Right cardiac atrium (tissue), 5 donors: Measurements from ENCODE around the gene SULT4A1. TPM values are rescaled to one million over a fixed set of nuclear protein-coding genes. Genes with fewer than 3 reads are reported as not detected.
A peak's percentile ranks its signal among the peaks of the same experiment; 100 is the strongest.

Experiments
- ATAC-seq, 2 donors: fragments of 200-7000 bp; cut with Tn5 transposase; one replicate each; pipeline versions ENCODE4 v1.8.0 to v1.9.1; 2020; ENCODE audit warnings: moderate library complexity in 2 of 2, mild to moderate bottlenecking in 1 of 2
- DNase-seq, 3 donors: peaks; one replicate each; pipeline ENCODE4 v3.0.0-alpha.2; 2020
- H3K27ac ChIP-seq: one replicate; pipeline ENCODE4 v1.5.1; 2013; ENCODE audit warnings: mild to moderate bottlenecking, low read length, control low read depth, moderate library complexity
- H3K27me3 ChIP-seq: one replicate; pipeline ENCODE4 v1.6.1; 2013; ENCODE audit not compliant: control insufficient read depth, insufficient read depth
- H3K4me1 ChIP-seq: one replicate; pipeline ENCODE4 v1.6.1; 2013; ENCODE audit warnings: low read length; ENCODE audit not compliant: control insufficient read depth, insufficient read depth
- H3K4me3 ChIP-seq: one replicate; pipeline ENCODE4 v1.5.1; 2013; ENCODE audit warnings: low read length, control low read depth
- H3K9me3 ChIP-seq: one replicate; pipeline ENCODE4 v1.6.1; 2013; ENCODE audit warnings: low read length; ENCODE audit not compliant: control insufficient read depth
- WGBS: extraction: QIAGEN DNeasy Blood & Tissue Kit; methylation state at CpG from one replicate; pipeline ENCODE4 v1.1.7; 2013; 5-methylcytosine and 5-hydroxymethylcytosine counted together
- intact Hi-C, 4 donors: fragments of 100-400 bp; cut with DNase I; formaldehyde crosslinking; loops; one replicate each; pipeline versions ENCODE4 v1.11.0 to v1.14.0; 2022 to 2023
- polyA plus RNA-seq: library from polyadenylated mRNA; stranded (reverse); fragments of 200-250 nt; gene quantifications from one replicate; pipeline ENCODE4 v1.2.3, GENCODE V29; 2013
- total RNA-seq, 4 donors: library from RNA; stranded (reverse); fragmentation: NEBNext Ultra II Directional; extraction: Animal tissue kit (Norgen Biotek cat#: 25700); gene quantifications; one replicate each; pipeline ENCODE4 v1.2.1, GENCODE V29; 2021
- donor health status: healthy with polysubstance abuse.
- donor health status: DM: no; HTN: yes; CAD: no.
- donor health status: DM: no; HTN: no; CAD: no.
- donor health status: DM: no; HTN: yes; CAD: no; lungs with severe emphysema.
- donor health status: DM: yes; HTN: yes; CAD: no.

The SULT4A1 gene
- total and polyA plus RNA-seq, 5 donors = 0.17 to 0.57 (median 0.31) TPM

DNA sequence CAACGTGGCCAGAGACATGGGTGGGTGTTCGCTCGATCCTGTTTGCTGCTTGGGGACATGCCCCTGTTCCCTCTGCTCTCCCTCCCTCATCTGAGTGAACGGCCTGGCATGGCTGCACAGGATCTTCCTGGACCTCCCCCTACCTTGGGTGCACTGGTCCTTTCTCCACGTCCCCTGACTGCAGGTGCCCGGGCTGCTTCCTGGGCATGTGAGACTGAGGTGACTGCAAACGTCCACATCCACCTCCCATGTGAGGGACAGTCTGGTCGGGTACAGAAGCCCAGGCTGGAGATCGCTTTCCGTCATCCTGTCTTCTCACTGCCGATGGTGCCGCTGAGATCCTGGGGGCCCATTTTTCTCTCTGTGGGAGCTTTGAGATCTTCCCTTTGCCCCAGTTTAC lies 11.8 kb downstream of the SULT4A1 start:
- no peaks in the 10 kb centered on the region for H3K4me1 ChIP-seq
- WGBS = 73% methylated on average over 12 of the region's 12 CpGs
- H3K4me3 ChIP-seq = no peak overlapping the region
- no peak for DNase-seq
- no peak for ATAC-seq
- H3K27me3 ChIP-seq = no peaks in the 10 kb centered on the region
- H3K9me3 ChIP-seq = no peaks in the 10 kb centered on the region
- H3K27ac ChIP-seq = no peak overlapping the region
- intact Hi-C loops = no loop called here

DNA sequence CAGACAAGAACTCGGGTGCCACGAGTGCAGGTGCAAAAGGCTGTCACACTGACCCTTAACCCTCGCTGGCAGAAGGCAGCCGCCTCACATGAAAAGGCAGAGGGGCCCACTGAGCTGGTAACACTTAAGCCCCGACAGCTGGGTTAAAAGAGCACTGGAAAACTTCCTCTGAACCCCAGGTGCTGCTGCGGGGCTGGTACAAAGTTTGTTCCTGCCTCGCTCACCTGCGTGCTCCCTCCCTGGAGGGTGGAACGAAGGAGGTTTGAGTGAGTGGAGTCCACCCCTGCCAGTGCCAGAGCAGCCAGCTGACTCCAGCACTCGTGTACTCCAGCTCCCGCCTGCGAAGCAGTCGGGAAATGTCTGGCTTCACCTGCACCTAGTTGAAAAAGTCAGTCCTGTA lies 12.6 kb downstream of the SULT4A1 start:
- Histone ChIP-seq H3K4me1 (no peaks in the 10 kb centered on the region), H3K9me3 (no peaks in the 10 kb centered on the region), H3K4me3 (no peak overlapping the region), H3K27me3 (no peaks in the 10 kb centered on the region), H3K27ac (no peak overlapping the region)
- WGBS = 82% methylated on average over 13 of the region's 13 CpGs
- DNase-seq (no peak), ATAC-seq (no peak)
- intact Hi-C loops = no loop called here

DNA sequence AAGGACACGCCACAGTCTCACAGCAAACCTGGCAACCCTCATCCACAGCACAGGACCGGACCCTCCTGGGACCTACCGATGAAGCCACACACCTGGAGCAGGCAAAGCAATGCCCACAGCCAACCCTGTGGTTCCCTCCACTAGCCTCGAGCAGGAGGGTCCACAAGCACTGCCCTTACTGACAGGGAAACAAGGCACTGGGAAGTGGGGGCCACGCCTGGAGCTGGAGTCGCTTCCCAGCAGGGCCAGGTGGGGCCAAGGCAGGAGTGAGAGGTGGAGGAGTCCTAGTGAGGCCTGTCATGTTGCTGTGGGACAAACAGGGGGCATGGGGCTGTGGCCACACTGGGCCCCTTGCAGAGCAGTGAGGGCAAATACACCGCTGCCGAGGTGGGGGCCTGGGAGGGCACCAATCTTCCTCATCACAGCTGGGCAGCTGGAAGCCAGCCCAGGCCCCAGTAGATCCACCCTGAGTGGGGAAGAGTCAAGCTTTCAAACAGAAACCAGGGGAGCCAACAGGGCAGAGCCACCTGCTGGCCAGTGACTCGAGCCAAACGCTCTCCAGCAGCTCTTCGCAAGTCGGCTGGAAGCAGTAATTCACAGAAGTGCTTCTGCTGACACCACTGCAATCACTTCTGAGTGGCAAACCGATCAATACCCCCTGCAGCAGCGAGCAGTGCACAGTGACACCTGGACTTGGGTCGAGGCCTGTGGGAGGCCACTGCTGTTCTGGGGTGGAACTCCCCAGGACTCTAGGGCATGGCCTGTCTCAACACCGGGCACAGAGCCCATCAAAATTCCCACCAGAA lies 13.7 kb downstream of the SULT4A1 start:
- DNase-seq = no peak
- H3K9me3 ChIP-seq = no peaks in the 10 kb centered on the region
- 47% methylated on average over 16 of the region's 16 CpGs for WGBS
- no peaks in the 10 kb centered on the region for H3K27me3 ChIP-seq
- H3K4me3 ChIP-seq = no peak overlapping the region
- ATAC-seq = no peak
- intact Hi-C loops = no loop called here
- H3K4me1 ChIP-seq = no peaks in the 10 kb centered on the region
- H3K27ac ChIP-seq = no peak overlapping the region

DNA sequence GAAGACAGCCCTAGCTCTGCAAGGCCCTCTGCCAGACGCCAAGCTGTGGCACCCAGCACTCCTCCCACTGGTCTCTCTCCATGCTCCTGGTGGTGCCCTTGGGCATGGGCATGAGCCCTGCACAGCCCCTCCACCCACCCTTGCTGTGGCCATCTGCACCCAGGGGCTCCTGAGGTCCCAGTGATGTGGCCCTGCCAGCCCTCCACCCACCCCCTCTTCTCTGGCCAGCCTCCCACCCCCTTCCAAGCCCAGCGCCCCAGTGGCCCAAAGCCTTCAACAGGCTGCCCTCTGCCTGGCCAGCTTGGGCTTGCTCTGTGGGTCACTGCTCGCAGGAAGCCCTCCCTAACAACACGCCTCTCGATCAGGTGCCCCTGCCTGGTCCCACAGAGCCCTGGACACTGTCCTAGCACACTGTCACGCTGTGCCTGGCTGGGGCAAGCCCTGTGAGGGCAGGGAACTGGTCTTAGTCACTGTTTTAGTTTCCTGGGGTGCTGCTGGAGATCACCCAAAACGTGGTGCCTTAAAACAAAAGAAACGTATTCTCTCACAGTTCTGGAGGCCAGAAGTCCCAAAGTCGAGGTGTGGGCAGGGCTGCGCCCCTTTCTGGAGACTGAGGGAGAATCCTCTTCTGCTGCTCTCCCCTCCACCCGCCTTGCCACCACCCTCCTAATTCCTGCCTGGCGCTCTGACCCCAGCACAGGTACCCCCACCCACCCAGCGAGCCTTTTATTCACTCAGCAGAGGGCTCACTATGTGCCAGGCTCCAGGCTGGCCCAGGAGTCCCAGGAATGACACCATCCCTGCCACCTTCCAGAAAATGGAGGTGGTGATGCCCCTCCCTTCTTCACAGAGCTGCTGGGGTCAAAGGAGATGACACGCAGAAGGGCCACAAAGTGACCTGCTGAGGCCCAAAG lies 14.7 kb downstream of the SULT4A1 start:
- DNase-seq (no peak), ATAC-seq (no peak)
- no peaks in the 10 kb centered on the region for H3K9me3 ChIP-seq
- intact Hi-C loops = no loop called here
- WGBS = 83% methylated on average over 14 of the region's 14 CpGs
- no peaks in the 10 kb centered on the region for H3K27me3 ChIP-seq
- no peaks in the 10 kb centered on the region for H3K4me1 ChIP-seq
- no peak overlapping the region for H3K27ac ChIP-seq
- H3K4me3 ChIP-seq = no peak overlapping the region

DNA sequence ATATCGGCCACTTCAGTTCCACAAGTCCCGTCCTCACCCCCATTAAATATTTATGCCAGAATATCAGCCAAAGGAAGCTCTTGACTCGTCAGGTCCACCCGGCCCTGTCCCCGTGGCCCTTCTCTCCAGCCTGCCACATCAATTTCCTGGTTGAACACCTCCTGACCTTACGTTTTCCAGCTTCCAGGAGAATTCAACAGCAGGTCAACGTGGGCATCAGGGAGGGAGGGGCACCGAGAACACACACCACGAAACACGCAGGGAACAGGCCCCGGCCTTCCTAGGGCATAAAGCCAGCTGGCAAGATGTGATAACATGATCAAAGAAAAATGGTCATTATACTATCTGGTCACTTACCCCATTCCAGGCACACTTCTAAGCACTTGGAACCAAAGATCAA lies 15.3 kb downstream of the SULT4A1 start:
- no peak for ATAC-seq
- intact Hi-C loops = no loop called here
- no peaks in the 10 kb centered on the region for H3K27me3 ChIP-seq
- H3K9me3 ChIP-seq = no peaks in the 10 kb centered on the region
- no peaks in the 10 kb centered on the region for H3K4me1 ChIP-seq
- H3K27ac ChIP-seq = no peak overlapping the region
- no peak overlapping the region for H3K4me3 ChIP-seq
- WGBS = 59% methylated on average over 11 of the region's 11 CpGs
- DNase-seq = no peak

DNA sequence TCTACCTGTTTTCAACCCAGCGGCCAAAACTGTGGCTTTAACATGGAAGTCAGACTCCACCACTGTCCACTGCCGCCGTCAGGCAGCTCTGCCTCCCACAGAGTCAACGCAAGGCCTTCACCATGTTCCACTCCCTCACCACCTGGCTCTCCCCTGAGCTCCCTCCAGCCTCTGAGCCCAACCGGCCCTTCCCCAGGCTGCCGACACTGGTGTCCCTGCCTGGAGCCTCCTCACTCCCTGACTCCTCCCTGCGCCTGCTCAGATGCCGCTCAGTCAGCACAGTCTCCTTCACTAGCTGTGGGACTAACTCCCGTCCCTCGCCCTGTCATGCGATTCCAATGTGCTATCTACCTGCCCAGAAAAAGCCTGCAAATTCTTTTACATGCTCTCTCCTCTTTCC lies 16.3 kb downstream of the SULT4A1 start:
- Histone ChIP-seq H3K4me3 (no peak overlapping the region), H3K9me3 (no peaks in the 10 kb centered on the region), H3K4me1 (no peaks in the 10 kb centered on the region), H3K27me3 (no peaks in the 10 kb centered on the region), H3K27ac (no peak overlapping the region)
- no peak for ATAC-seq
- intact Hi-C loops = no loop called here
- WGBS = 72% methylated on average over 11 of the region's 11 CpGs
- DNase-seq = no peak

DNA sequence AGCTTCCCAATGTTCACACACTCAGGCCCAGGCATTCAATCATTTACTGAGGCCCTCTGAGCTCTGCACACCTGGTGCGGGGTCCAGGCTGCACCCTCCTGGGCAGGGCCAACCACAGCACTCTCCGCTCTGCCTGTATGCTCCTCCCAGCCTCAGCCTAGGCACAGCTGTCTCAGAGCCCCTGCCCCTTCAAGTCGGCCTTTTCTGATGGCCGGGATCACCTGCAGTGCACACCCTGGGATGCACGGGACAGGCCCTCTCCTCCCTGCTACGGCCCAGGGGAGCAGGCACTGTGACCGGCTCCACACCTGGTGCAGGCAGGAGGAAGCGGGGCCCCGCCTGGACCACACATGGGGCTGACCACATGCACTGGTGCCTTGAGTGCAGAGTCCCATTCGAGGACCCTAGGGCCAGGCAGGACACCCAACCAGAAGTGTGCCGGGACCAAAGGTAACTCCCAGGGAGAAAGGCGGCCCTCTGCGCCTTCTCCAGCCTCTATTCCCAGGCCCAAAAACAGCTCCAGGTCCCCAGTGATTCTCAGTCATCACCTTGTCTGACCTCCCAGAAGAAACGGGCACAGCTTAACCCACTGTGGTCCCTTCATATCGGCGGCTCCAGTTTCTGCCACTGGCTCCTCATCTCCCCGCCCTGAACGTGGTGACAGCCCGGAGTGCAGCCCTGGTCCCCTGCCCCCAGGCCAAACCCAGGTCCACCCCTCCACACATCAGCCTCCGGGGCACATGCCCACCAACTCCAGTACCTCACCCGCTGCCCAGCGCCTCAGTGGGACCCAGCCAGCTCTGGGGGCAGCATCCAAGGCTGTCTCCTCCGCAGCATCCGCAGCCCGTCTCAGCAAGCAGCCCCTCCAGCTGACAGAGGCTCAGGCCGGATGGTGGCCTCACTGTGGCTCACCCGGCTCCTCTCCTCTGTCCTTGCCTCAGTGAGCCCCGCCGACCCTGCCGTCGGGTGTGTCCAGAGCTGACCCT lies 17.5 kb downstream of the SULT4A1 start:
- H3K27ac ChIP-seq = no peak overlapping the region
- no peak overlapping the region for H3K4me3 ChIP-seq
- no peaks in the 10 kb centered on the region for H3K4me1 ChIP-seq
- H3K27me3 ChIP-seq = no peaks in the 10 kb centered on the region
- WGBS = 80% methylated on average over 31 of the region's 31 CpGs
- peak in 1 of 3 donors; percentile 58 for DNase-seq
- H3K9me3 ChIP-seq = no peaks in the 10 kb centered on the region
- intact Hi-C loops = no loop called here
- ATAC-seq = no peak

DNA sequence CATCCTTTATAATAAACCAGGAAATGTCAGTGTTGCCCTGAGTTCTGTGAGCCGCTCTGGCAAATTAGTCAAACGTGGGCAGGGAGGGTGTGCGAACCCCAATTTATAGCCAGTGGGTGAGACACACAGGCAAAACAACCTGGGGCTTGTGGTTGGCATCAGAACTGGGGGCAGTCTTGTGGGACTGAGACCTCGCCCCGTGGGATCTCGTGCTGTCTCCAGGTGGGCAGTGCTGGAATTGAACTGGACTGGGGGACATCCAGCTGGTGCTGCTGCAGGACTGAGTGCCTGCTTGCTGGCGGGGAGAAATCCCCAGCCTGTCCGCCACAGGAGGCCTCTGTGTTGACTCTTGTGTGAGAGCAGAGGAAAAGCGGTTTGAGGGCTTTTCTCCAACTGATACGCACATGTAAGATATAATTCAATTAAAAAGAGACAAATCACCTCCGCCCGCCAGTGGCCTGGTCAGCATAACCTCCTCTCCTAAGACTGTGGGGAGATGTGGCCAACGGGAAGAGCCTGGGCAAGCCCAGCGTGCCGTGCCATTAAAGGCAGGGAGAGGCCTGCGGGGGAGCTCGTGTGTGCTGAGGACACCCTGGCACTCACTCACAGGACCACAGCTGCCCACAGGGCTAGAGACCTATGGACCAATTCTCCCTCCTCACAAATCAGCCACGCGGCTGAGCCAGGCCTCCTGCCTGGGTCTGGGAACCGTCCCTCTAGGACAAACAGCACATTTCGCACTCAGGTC lies 18.4 kb downstream of the SULT4A1 start:
- intact Hi-C loops = no loop called here
- 83% methylated on average over 21 of the region's 21 CpGs for WGBS
- no peaks in the 10 kb centered on the region for H3K9me3 ChIP-seq
- DNase-seq (peak in 2 of 3 donors; percentile 4 to 9), ATAC-seq (no peak)
- no peak overlapping the region for H3K4me3 ChIP-seq
- H3K27ac ChIP-seq = no peak overlapping the region
- H3K4me1 ChIP-seq = no peaks in the 10 kb centered on the region
- no peaks in the 10 kb centered on the region for H3K27me3 ChIP-seq

DNA sequence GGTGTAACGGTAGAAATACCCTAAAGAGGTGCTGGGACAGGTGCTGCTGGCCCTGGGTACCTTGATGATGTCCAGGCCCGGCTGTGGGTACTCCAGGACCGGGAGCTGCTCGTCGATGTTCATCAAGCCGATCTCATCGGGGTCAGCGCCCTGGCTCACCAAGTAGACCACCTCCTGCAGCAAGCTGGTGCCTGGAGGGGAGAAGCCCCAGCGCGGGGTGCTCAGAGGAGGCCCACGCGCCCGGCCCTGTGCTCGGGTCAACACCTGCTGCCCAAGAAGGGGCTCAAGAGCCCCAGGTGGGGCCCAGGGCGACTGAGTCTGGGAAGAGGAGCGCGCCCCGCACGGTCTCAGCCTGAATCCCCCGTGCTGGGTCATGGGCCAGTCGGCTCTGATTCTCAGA lies 20.6 kb downstream of the SULT4A1 start:
- DNase-seq = peak in 2 of 3 donors; percentile 6 to 21
- no peak for ATAC-seq
- intact Hi-C loops = no loop called here
- H3K9me3 ChIP-seq = no peaks in the 10 kb centered on the region
- 91% methylated on average over 21 of the region's 21 CpGs for WGBS
- H3K27ac ChIP-seq = no peak overlapping the region
- no peaks in the 10 kb centered on the region for H3K4me1 ChIP-seq
- no peaks in the 10 kb centered on the region for H3K27me3 ChIP-seq
- H3K4me3 ChIP-seq = no peak overlapping the region

DNA sequence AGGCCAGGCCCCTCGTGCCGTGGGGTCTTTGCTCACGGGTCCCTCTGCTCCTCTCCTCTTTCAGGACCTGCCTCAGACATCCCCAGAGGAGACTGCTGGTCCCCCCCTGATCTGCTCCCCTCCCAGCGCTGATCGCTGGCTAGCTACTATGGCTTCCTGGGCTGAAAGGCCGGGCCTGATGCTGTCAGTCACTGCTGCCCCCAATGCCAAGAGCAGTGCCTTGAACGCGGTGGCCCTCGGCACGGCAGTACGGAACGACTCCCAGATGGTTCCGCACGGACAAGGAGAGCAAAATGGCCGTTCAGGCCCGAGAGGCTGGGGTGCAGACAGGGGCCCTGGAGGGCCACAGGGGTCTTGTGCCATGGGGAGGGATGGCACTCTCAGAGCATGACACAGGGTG lies 21.5 kb downstream of the SULT4A1 start:
- Histone ChIP-seq H3K9me3 (no peaks in the 10 kb centered on the region), H3K27ac (no peak overlapping the region), H3K4me3 (no peak overlapping the region), H3K4me1 (no peaks in the 10 kb centered on the region), H3K27me3 (no peaks in the 10 kb centered on the region)
- DNase-seq (peak in 1 of 3 donors; percentile 30), ATAC-seq (no peak)
- intact Hi-C loops = no loop called here
- 84% methylated on average over 16 of the region's 16 CpGs for WGBS
